ENCODE results near the gene MICAL3. TPM values are rescaled to one million over a fixed set of nuclear protein-coding genes. Genes with fewer than 3 reads are reported as not detected.

Gene MICAL3
- total and polyA plus RNA-seq, 2 experiments from 2014 or later: 6.1 to 25.1 TPM

GRCh38 chr22:17872471-17872870, 151.9 kb downstream of the MICAL3 start:
- Histone ChIP-seq H3K9me2 (ENCODE audit: insufficient read depth) (no peaks in the 10 kb centered on the region), H3K9ac (no peak overlapping the region), H3K36me3 (ENCODE audit: low read depth) (no peaks in the 10 kb centered on the region; the same call in 1 of the 2 replicates), H4K20me1 (ENCODE audit: insufficient read depth) (no peaks in the 10 kb centered on the region), H3K27ac (no peak overlapping the region), H3K9me3 (ENCODE audit: low read depth) (no peaks in the 10 kb centered on the region), H2AFZ (no peak overlapping the region), H3K4me2 (ENCODE audit: unreplicated experiment) (no peak overlapping the region), H3K79me2 (ENCODE audit: insufficient read depth) (no peaks in the 10 kb centered on the region), H3K4me3 (no peak overlapping the region), H3F3A (ENCODE audit: insufficient read depth) (no peaks in the 10 kb centered on the region), H3K27me3 (replicated peaks; ENCODE audit: insufficient read depth) (no peaks in the 10 kb centered on the region), H3K4me1 (ENCODE audit: insufficient read depth) (no peaks in the 10 kb centered on the region)
- in situ Hi-C loops (cut with MboI): no loop called here
- WGBS, 2 experiments (ENCODE audit: low coverage in 1 of 2, low lambda C conversion rate in 2 of 2, missing lambda C conversion rate in 2 of 2): 97 to 98% methylated on average over 7 of the region's 7 CpGs
- no peak for DNase-seq
- TF ChIP-seq EZH2phosphoT487 (IDR thresholded peaks at IDR 0.05; ENCODE audit: insufficient read depth, low read depth): no peak
- TF ChIP-seq EZH2 (IDR thresholded peaks at IDR 0.05; ENCODE audit: insufficient read depth, poor library complexity, severe bottlenecking): no peak

DNA sequence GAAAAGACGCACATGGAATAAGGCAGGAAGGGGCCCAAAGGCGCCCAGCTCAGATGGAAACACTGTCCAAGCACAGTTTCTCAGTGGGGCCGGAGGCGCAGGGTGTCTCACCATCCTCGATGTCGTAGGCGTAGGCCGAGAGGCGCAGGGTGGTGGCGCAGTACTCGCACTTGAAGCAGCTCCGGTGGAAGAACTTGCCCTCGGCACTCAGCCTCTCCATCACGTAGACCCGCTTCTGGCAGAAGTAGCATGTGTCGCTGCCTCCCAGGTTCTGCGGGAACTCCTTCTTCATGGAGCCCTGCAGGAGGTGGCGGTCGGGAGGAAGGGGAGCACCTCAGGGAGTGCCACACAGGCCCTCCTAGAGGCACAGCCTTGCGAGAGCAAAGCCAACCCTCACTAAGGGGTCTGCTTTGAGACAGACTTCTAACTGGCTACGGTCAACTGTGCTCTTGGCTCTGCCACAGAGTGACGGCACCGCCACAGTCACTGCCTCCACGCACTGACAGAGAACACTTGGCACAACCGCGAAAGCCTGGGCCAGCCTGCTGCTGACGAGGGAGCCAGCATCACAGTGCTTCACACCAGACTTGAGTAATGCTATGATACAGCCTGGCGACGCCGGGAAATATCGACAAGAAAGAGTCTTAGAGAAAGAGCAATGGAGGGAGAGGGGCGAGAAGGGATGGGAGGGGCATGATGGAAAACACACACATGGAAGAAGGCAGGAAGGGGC, 152.5 kb downstream of the MICAL3 start:
- TF ChIP-seq EZH2 (IDR thresholded peaks at IDR 0.05; ENCODE audit: insufficient read depth, poor library complexity, severe bottlenecking) (no peak), EZH2phosphoT487 (IDR thresholded peaks at IDR 0.05; ENCODE audit: insufficient read depth, low read depth) (no peak)
- Histone ChIP-seq H3K4me1 (ENCODE audit: insufficient read depth) (no peaks in the 10 kb centered on the region), H3K79me2 (ENCODE audit: insufficient read depth) (no peaks in the 10 kb centered on the region), H3K36me3 (ENCODE audit: low read depth) (no peaks in the 10 kb centered on the region; the same call in 1 of the 2 replicates), H3F3A (ENCODE audit: insufficient read depth) (no peaks in the 10 kb centered on the region), H3K4me3 (no peak overlapping the region), H3K4me2 (ENCODE audit: unreplicated experiment) (no peak overlapping the region), H3K9me2 (ENCODE audit: insufficient read depth) (no peaks in the 10 kb centered on the region), H3K9ac (no peak overlapping the region), H3K27ac (no peak overlapping the region), H3K9me3 (ENCODE audit: low read depth) (no peaks in the 10 kb centered on the region), H2AFZ (no peak overlapping the region), H4K20me1 (ENCODE audit: insufficient read depth) (no peaks in the 10 kb centered on the region), H3K27me3 (replicated peaks; ENCODE audit: insufficient read depth) (no peaks in the 10 kb centered on the region)
- 95 to 97% methylated on average over 32 of the region's 32 CpGs for WGBS, 2 experiments (ENCODE audit: low coverage in 1 of 2, low lambda C conversion rate in 2 of 2, missing lambda C conversion rate in 2 of 2)
- no peak for DNase-seq
- in situ Hi-C loops (cut with MboI): no loop called here

- no peak overlapping the region for H2AFZ ChIP-seq
- DNase-seq: no peak
- H3K79me2 ChIP-seq (ENCODE audit: insufficient read depth): no peaks in the 10 kb centered on the region
- H3K27me3 ChIP-seq (replicated peaks; ENCODE audit: insufficient read depth): no peaks in the 10 kb centered on the region
- 98% methylated on average over 8 of the region's 8 CpGs for WGBS, 2 experiments (ENCODE audit: low coverage in 1 of 2, low lambda C conversion rate in 2 of 2, missing lambda C conversion rate in 2 of 2)
- TF ChIP-seq EZH2phosphoT487 (IDR thresholded peaks at IDR 0.05; ENCODE audit: insufficient read depth, low read depth) (no peak), EZH2 (IDR thresholded peaks at IDR 0.05; ENCODE audit: insufficient read depth, poor library complexity, severe bottlenecking) (no peak)
- H3K36me3 ChIP-seq (ENCODE audit: low read depth): no peaks in the 10 kb centered on the region; the same call in 1 of the 2 replicates
- in situ Hi-C loops (cut with MboI): no loop called here
- no peaks in the 10 kb centered on the region for H3K9me2 ChIP-seq (ENCODE audit: insufficient read depth)
- H3K4me2 ChIP-seq (ENCODE audit: unreplicated experiment): no peak overlapping the region
- no peak overlapping the region for H3K9ac ChIP-seq
- H3K4me1 ChIP-seq (ENCODE audit: insufficient read depth): no peaks in the 10 kb centered on the region
- H3F3A ChIP-seq (ENCODE audit: insufficient read depth): no peaks in the 10 kb centered on the region
- H3K27ac ChIP-seq: no peak overlapping the region
- H3K4me3 ChIP-seq: no peak overlapping the region
- H3K9me3 ChIP-seq (ENCODE audit: low read depth): no peaks in the 10 kb centered on the region
- H4K20me1 ChIP-seq (ENCODE audit: insufficient read depth): no peaks in the 10 kb centered on the region
These were observed 154.0 kb downstream of the MICAL3 start for GRCh38 chr22:17870407-17870806.

- no peak overlapping the region for H3K27ac ChIP-seq
- in situ Hi-C loops (cut with MboI): no loop called here
- no peaks in the 10 kb centered on the region for H3K4me1 ChIP-seq (ENCODE audit: insufficient read depth)
- H3K36me3 ChIP-seq (ENCODE audit: low read depth): no peaks in the 10 kb centered on the region; the same call in 1 of the 2 replicates
- no peaks in the 10 kb centered on the region for H3K27me3 ChIP-seq (replicated peaks; ENCODE audit: insufficient read depth)
- no peaks in the 10 kb centered on the region for H3F3A ChIP-seq (ENCODE audit: insufficient read depth)
- H3K79me2 ChIP-seq (ENCODE audit: insufficient read depth): no peaks in the 10 kb centered on the region
- no peaks in the 10 kb centered on the region for H3K9me2 ChIP-seq (ENCODE audit: insufficient read depth)
- H4K20me1 ChIP-seq (ENCODE audit: insufficient read depth): no peaks in the 10 kb centered on the region
- 73 to 76% methylated on average over 9 of the region's 9 CpGs for WGBS, 2 experiments (ENCODE audit: low coverage in 1 of 2, low lambda C conversion rate in 2 of 2, missing lambda C conversion rate in 2 of 2)
- no peak overlapping the region for H3K4me3 ChIP-seq
- no peak for TF ChIP-seq EZH2phosphoT487 (IDR thresholded peaks at IDR 0.05; ENCODE audit: insufficient read depth, low read depth)
- TF ChIP-seq EZH2 (IDR thresholded peaks at IDR 0.05; ENCODE audit: insufficient read depth, poor library complexity, severe bottlenecking): no peak
- no peak overlapping the region for H3K9ac ChIP-seq
- no peak overlapping the region for H2AFZ ChIP-seq
- H3K4me2 ChIP-seq (ENCODE audit: unreplicated experiment): no peak overlapping the region
- DNase-seq: no peak
- H3K9me3 ChIP-seq (ENCODE audit: low read depth): no peaks in the 10 kb centered on the region
These were observed 154.9 kb downstream of the MICAL3 start for GRCh38 chr22:17869285-17870096.

Data from GM23248 (cell line).